Endothelial cell (in vitro differentiated cells): ENCODE measurements around the gene SSUH2. TPM values are rescaled to one million over a fixed set of nuclear protein-coding genes. Genes with fewer than 3 reads are reported as not detected.

ENCODE experiments used
- DNase-seq: peaks from one replicate; pipeline ENCODE4 v3.0.0; 2021; ENCODE audit warnings: low spot score
- H3K27ac Mint-ChIP-seq: one replicate; pipeline ENCODE4 v1.8.0; 2021; ENCODE audit warnings: mixed read lengths, inconsistent platforms; ENCODE audit not compliant: unreplicated experiment
- H3K27me3 Mint-ChIP-seq: one replicate; pipeline ENCODE4 v1.8.0; 2021; ENCODE audit warnings: mild to moderate bottlenecking, moderate library complexity, mixed read lengths, inconsistent platforms; ENCODE audit not compliant: unreplicated experiment
- H3K36me3 Mint-ChIP-seq: one replicate; pipeline ENCODE4 v1.8.0; 2021; ENCODE audit warnings: mild to moderate bottlenecking, low read depth, mixed read lengths, inconsistent platforms; ENCODE audit not compliant: unreplicated experiment
- H3K4me1 Mint-ChIP-seq: one replicate; pipeline ENCODE4 v1.8.0; 2021; ENCODE audit warnings: mild to moderate bottlenecking, mixed read lengths, inconsistent platforms; ENCODE audit not compliant: unreplicated experiment
- H3K4me3 Mint-ChIP-seq: one replicate; pipeline ENCODE4 v1.8.0; 2021; ENCODE audit warnings: mild to moderate bottlenecking, mixed read lengths, inconsistent platforms; ENCODE audit not compliant: unreplicated experiment
- H3K9me3 Mint-ChIP-seq: one replicate; pipeline ENCODE4 v1.8.0; 2021; ENCODE audit warnings: mixed read lengths, inconsistent platforms; ENCODE audit not compliant: unreplicated experiment
- total RNA-seq: library from RNA; stranded (reverse); fragmentation: NEBNext Ultra II Directional; extraction: Animal tissue kit (Norgen Biotek cat#: 25700); gene quantifications from one replicate; pipeline ENCODE4 v1.2.1, GENCODE V29; 2021; ENCODE audit not compliant: unreplicated experiment
- TF ChIP-seq, protein P1 (sequence below): fragments of 200-600 bp; sonication (generic); IDR thresholded peaks from one replicate; pipeline ENCODE4 v1.5.0; 2021; ENCODE audit warnings: antibody characterized with exemption; ENCODE audit not compliant: unreplicated experiment

SSUH2 gene
- total RNA-seq, 1 donor from 2014 or later = 0.21 TPM

DNA sequence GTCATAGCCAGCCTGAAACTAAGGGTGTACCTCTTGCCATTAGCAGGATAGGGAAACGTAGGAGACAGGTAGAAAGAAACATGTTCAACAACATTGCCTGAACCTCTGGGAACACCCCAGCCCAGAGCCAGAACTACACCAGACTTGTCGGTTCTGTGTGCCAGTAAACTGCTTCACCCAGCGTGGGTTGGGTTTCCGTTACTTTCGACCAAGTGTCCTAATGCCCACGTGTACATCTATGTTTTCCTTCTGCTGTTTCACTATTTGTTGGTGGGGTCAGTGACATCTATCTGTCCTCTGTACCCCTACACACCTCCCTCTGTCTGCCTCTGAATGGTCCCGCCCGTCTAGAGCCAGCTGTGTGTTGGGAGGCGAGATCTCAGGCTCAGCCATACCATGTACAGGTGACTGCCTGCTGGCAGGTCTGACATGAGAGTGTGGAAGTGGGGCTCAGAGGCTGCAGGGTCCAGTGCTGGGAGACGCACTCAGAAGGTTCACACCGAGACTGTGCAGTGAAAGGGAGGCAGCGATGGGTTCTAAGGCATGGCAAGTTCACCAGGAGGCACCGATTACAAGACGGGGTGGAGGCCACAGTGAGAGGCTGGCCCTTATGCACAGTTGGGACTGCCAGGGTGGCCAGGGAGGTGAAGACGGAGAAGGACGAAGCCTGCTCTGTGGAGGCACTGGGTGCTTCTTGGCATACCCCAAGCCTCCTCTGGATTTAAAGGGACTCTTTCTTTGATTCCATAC is 36.4 kb downstream of the SSUH2 start:
- H3K4me1 Mint-ChIP-seq = peaks cover 6% of the 10 kb centered on the region
- no peak overlapping the region for H3K4me3 Mint-ChIP-seq
- no peaks in the 10 kb centered on the region for H3K9me3 Mint-ChIP-seq
- peaks cover 6% of the 10 kb centered on the region for H3K27me3 Mint-ChIP-seq
- TF ChIP-seq, protein P1, sequence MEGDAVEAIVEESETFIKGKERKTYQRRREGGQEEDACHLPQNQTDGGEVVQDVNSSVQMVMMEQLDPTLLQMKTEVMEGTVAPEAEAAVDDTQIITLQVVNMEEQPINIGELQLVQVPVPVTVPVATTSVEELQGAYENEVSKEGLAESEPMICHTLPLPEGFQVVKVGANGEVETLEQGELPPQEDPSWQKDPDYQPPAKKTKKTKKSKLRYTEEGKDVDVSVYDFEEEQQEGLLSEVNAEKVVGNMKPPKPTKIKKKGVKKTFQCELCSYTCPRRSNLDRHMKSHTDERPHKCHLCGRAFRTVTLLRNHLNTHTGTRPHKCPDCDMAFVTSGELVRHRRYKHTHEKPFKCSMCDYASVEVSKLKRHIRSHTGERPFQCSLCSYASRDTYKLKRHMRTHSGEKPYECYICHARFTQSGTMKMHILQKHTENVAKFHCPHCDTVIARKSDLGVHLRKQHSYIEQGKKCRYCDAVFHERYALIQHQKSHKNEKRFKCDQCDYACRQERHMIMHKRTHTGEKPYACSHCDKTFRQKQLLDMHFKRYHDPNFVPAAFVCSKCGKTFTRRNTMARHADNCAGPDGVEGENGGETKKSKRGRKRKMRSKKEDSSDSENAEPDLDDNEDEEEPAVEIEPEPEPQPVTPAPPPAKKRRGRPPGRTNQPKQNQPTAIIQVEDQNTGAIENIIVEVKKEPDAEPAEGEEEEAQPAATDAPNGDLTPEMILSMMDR = no peak
- no peak for DNase-seq
- H3K36me3 Mint-ChIP-seq = no peaks in the 10 kb centered on the region
- H3K27ac Mint-ChIP-seq = no peak overlapping the region

DNA sequence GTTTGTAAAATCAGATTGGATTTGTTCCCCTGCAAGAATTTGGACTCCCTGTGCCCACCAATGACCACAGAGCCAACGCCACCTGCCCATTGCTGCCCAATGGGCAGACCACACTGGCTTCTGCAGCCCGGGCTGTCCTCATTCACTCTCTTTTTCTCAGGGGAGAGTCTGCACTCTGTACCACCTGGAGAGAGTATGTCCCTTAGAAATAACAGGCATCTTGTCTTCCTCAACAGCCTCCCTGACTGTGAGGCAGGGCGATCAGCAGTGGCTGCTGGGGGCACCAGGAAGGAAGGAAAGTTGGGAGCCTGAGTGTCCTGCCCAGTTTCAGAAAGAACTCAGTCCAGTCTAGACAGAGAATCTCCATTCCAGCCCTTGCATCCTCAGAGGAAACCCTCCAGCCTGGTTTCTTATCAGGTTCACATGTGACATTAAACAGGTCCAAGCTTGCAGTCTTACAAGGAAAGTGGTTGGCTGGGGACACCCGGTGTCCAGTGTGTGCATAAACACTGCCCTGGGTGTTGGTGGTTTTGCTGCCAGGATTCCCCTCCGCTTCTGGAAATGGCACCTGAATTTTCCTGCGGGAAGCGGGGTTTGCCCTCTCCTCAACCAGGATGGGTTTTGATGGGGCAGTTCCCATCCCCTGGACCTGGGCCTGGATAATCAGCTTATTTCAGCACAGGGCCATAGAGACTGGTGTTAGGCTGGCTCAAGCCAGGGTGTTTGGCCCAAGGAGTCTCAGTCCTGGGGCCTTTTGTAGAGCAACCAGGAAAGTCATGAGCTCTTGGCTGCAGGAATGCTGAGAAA is 37.2 kb downstream of the SSUH2 start:
- Mint-ChIP-seq H3K4me3 (no peak overlapping the region), H3K27ac (no peak overlapping the region), H3K36me3 (no peaks in the 10 kb centered on the region), H3K9me3 (no peaks in the 10 kb centered on the region), H3K27me3 (peaks cover 6% of the 10 kb centered on the region), H3K4me1 (peaks cover 6% of the 10 kb centered on the region)
- TF ChIP-seq, protein P1 = peak; percentile 61
- DNase-seq = peak; percentile 66

DNA sequence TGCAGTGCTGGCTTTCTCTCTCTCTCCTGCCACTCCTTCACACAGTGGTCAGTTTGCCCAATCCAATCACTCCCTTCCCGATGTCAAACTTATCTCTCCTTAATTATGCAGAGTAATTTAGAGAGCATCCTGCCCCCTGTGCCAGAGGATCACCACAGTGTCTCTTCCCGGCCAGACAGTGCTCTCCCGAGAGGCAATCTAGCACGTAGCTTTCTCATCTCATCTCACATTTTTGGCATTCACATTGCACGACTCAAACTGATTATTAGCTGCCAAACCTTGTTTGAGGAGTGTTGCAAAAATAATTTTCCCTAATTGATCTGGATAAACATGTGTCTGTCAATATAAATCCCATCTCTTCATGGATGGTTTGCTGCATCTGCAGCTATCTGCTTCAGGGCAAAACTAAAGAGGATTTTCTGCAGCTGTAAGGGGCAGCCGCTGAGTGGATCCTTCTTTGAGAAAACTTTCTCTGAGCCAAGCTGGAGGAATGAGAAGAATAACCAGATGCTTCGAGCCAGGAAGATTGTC is 37.8 kb downstream of the SSUH2 start:
- DNase-seq = no peak
- Mint-ChIP-seq H3K4me1 (peaks cover 6% of the 10 kb centered on the region), H3K27me3 (peaks cover 6% of the 10 kb centered on the region), H3K36me3 (no peaks in the 10 kb centered on the region), H3K9me3 (no peaks in the 10 kb centered on the region), H3K4me3 (no peak overlapping the region), H3K27ac (no peak overlapping the region)
- TF ChIP-seq, protein P1 = no peak

DNA sequence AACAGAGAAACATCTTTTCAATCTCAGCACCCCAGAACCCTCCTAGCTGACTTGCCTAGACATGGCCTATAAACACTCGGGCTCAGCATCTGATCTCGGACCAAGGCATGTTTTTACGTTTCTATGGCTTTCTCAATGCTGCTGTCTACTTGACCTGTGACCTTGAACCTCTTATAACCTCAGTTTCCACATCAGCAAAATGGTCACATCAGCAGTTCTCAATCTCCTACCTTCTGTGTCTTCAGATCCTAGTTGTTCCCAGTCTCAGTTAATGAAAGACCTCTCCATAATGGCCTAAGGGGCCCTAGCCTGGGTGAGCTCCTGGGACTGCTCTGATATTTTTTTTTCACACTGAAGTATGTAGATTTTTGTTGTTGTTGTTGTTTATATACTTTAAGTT is 39.6 kb downstream of the SSUH2 start:
- DNase-seq = no peak
- no peaks in the 10 kb centered on the region for H3K9me3 Mint-ChIP-seq
- TF ChIP-seq, protein P1 = no peak
- H3K4me3 Mint-ChIP-seq = no peak overlapping the region
- no peaks in the 10 kb centered on the region for H3K36me3 Mint-ChIP-seq
- H3K27ac Mint-ChIP-seq = no peak overlapping the region
- H3K27me3 Mint-ChIP-seq = peaks cover 6% of the 10 kb centered on the region
- H3K4me1 Mint-ChIP-seq = peaks cover 3% of the 10 kb centered on the region

DNA sequence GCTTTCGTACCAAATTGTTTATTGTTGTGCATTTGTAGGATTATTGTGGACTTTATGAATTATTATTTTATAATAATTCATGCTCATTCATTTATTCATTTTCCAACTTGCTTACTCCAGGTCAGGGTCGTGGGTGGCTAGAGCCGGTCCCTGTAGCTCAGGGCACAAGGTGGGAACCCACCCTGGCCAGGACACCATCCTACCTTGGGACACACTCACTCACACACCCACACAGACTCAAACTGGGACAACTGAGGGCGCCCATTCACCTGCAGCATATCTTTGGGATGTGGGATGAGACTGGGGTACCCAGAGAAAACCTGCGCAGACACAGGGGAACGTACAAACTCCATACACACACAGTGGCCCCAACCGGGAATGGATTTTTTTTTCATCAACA is 40.6 kb downstream of the SSUH2 start:
- Mint-ChIP-seq H3K4me3 (no peak overlapping the region), H3K27me3 (peaks cover 6% of the 10 kb centered on the region), H3K27ac (no peak overlapping the region), H3K36me3 (no peaks in the 10 kb centered on the region), H3K9me3 (no peaks in the 10 kb centered on the region), H3K4me1 (peaks cover 3% of the 10 kb centered on the region)
- TF ChIP-seq, protein P1 = no peak
- DNase-seq = no peak
